ENCODE results near the gene HDDC2. TPM values are rescaled to one million over a fixed set of nuclear protein-coding genes. Genes with fewer than 3 reads are reported as not detected.

The HDDC2 gene
- total and polyA plus RNA-seq, 2 experiments from 2014 or later: 69.5 to 131 TPM

DNA sequence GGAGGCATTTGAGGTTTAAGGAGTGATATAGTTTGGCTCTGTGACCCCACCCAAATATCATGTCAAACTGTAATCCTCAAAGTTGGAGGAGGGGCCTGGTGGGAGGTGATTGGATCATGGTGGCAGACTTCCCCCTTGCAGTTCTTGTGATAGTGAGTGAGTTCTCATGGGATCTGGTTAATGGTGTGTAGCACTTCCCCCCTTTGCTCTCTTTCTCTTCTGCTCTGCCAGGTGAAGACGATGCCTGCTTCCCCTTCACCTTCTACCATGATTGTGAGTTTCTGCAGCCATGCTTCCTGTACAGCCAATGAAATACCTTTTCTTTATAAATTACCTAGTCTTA is 1.7 kb upstream of the HDDC2 start (continued):
- TF ChIP-seq, protein P1, sequence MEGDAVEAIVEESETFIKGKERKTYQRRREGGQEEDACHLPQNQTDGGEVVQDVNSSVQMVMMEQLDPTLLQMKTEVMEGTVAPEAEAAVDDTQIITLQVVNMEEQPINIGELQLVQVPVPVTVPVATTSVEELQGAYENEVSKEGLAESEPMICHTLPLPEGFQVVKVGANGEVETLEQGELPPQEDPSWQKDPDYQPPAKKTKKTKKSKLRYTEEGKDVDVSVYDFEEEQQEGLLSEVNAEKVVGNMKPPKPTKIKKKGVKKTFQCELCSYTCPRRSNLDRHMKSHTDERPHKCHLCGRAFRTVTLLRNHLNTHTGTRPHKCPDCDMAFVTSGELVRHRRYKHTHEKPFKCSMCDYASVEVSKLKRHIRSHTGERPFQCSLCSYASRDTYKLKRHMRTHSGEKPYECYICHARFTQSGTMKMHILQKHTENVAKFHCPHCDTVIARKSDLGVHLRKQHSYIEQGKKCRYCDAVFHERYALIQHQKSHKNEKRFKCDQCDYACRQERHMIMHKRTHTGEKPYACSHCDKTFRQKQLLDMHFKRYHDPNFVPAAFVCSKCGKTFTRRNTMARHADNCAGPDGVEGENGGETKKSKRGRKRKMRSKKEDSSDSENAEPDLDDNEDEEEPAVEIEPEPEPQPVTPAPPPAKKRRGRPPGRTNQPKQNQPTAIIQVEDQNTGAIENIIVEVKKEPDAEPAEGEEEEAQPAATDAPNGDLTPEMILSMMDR (conservative IDR thresholded peaks at IDR 0.05; ENCODE audit: low read depth in 2 of 2): no peak
- TF ChIP-seq JUNB (IDR thresholded peaks at IDR 0.05; ENCODE audit: unreplicated experiment) (no peak), STAT1 (IDR thresholded peaks at IDR 0.05; ENCODE audit: unreplicated experiment) (no peak)

DNA sequence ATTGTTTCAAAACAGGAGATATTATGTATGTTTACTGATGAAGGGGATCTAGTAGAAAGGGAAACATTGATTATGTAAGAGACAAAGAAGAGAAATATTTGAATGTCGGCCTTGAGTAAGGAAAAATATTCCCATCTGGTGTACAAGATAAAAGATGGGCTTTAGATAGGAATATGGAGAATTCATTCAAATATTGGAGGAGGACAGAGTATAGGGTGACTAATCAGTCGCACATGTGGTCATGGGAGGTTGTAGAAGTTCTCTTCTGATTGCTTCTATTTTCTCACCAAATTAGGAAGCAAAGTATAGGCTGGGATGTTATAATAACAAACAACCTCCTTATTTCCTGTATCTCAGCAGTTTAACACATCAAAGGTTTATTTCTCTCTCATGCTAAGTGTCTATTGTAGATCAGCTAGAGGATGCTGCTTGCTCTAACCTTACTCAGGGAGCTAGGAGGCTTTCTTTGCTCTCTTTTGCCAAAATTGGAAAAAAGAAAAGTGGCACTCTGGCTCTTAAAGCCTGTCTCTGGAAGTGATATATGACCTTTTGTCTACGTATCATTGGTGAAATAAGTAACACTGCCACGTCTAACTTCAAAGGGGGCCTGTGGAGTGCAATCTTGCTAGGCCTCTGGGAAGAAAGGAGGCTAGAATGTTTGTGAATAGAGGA is 1.2 kb upstream of the HDDC2 start:
- Histone ChIP-seq H3K4me2 (no peak overlapping the region), H4K20me1 (replicated peaks; ENCODE audit: insufficient read depth) (no peaks in the 10 kb centered on the region), H3K9me2 (ENCODE audit: insufficient read depth) (peaks cover 14% of the 10 kb centered on the region), H3K4me1 (ENCODE audit: insufficient read depth) (peaks cover 16% of the 10 kb centered on the region; the same call in 1 of the 2 replicates), H3K79me2 (replicated peaks; ENCODE audit: insufficient read depth) (peaks cover 16% of the 10 kb centered on the region), H3F3A (replicated peaks; ENCODE audit: low read depth) (no peaks in the 10 kb centered on the region), H3K27ac (ENCODE audit: low read depth) (no peak overlapping the region), H3K4me3 (no peak overlapping the region), H3K36me3 (ENCODE audit: insufficient read depth) (peaks cover 18% of the 10 kb centered on the region), H2AFZ (no peak overlapping the region), H3K27me3 (ENCODE audit: insufficient read depth) (no peaks in the 10 kb centered on the region)
- peaks cover 26% of the 10 kb centered on the region for H3K36me3 Mint-ChIP-seq (ENCODE audit: low read depth)
- ATAC-seq: no peak
- H3K4me1 Mint-ChIP-seq: peaks cover 11% of the 10 kb centered on the region
- H3K4me3 Mint-ChIP-seq: no peak overlapping the region; the same call in 2 of the 3 replicates
- no peak overlapping the region for H3K27ac Mint-ChIP-seq
- no peak for DNase-seq (ENCODE audit: low spot score)
- H3K9me3 Mint-ChIP-seq: peaks cover 6% of the 10 kb centered on the region; the same call in 2 of the 3 replicates
- peaks cover 5% of the 10 kb centered on the region for H3K27me3 Mint-ChIP-seq (ENCODE audit: insufficient read depth, low read depth, poor library complexity)
- TF ChIP-seq, protein P2, sequence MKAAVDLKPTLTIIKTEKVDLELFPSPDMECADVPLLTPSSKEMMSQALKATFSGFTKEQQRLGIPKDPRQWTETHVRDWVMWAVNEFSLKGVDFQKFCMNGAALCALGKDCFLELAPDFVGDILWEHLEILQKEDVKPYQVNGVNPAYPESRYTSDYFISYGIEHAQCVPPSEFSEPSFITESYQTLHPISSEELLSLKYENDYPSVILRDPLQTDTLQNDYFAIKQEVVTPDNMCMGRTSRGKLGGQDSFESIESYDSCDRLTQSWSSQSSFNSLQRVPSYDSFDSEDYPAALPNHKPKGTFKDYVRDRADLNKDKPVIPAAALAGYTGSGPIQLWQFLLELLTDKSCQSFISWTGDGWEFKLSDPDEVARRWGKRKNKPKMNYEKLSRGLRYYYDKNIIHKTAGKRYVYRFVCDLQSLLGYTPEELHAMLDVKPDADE (IDR thresholded peaks at IDR 0.05): no peak
- no peak for TF ChIP-seq EZH2phosphoT487 (IDR thresholded peaks at IDR 0.05; ENCODE audit: unreplicated experiment)
- no peak for TF ChIP-seq EZH2 (IDR thresholded peaks at IDR 0.05; ENCODE audit: low read depth, unreplicated experiment)
- TF ChIP-seq STAT1 (IDR thresholded peaks at IDR 0.05; ENCODE audit: unreplicated experiment): no peak
- no peak for TF ChIP-seq ZNF114 (CRISPR knock-in tag; IDR thresholded peaks at IDR 0.05)
- no peak for TF ChIP-seq REST (IDR thresholded peaks at IDR 0.05; ENCODE audit: unreplicated experiment)
- TF ChIP-seq POLR2AphosphoS5 (IDR thresholded peaks at IDR 0.05; ENCODE audit: low read depth): no peak
- no peak for TF ChIP-seq ZNF331 (CRISPR knock-in tag; IDR thresholded peaks at IDR 0.05; ENCODE audit: low read depth)
- TF ChIP-seq CREB1 (CRISPR knock-in tag; IDR thresholded peaks at IDR 0.05; ENCODE audit: low read depth): no peak
- TF ChIP-seq, protein P1 (conservative IDR thresholded peaks at IDR 0.05; ENCODE audit: low read depth in 2 of 2): no peak
